ENCODE results near the gene DENND6B.
A peak's percentile ranks its signal among the peaks of the same experiment; 100 is the strongest.

Gene DENND6B

GRCh38 chr22:50269573-50269969, 57.2 kb downstream of the DENND6B start:
- DNase-seq (ENCODE audit: low read depth, low spot score): no peak
- H3K27me3 ChIP-seq (ENCODE audit: control insufficient read depth, insufficient read depth, low read length): peaks cover 21% of the 10 kb centered on the region
- peak overlapping the region; percentile 12; the same call in 1 of the 2 replicates for H3K4me3 ChIP-seq (ENCODE audit: low read length)
- no peaks in the 10 kb centered on the region for H3K36me3 ChIP-seq (ENCODE audit: control insufficient read depth, insufficient read depth, low read length)
- WGBS (ENCODE audit: insufficient coverage, insufficient read length): no CpG with 5 or more reads among the region's 18 CpGs
- H3K9me3 ChIP-seq (ENCODE audit: control insufficient read depth, insufficient read depth, low read length): no peaks in the 10 kb centered on the region
- H3K4me1 ChIP-seq (ENCODE audit: control insufficient read depth, insufficient read depth, low read length): peaks cover 5% of the 10 kb centered on the region; the same call in 1 of the 2 replicates
- no peak overlapping the region for H3K27ac ChIP-seq (ENCODE audit: low read length)

DNA sequence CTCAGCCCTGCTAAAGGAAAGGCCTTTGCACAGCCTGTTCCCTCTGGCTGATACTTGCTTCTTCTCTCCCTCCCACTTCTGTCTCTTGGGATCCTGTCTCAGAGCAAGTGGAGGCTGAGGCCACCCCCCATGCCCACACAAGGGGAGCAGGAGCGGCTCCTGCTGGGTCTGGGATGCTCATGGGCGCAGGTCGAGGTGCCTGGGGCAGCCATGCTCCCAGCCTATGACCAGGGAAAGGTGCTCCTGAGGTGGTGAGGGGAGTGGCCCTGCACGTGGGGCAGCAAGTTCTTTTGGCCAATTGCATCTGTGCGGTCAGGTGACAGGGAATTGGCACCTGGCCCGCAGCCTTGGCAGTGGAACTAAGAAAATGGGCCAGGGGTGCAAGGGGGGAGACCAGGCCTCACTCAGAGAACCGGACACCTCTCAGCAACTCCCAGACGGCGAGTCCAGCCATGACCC, 58.1 kb downstream of the DENND6B start:
- no peak overlapping the region for H3K27ac ChIP-seq (ENCODE audit: low read length)
- H3K36me3 ChIP-seq (ENCODE audit: control insufficient read depth, insufficient read depth, low read length): no peaks in the 10 kb centered on the region
- WGBS (ENCODE audit: insufficient coverage, insufficient read length): no CpG with 5 or more reads among the region's 9 CpGs
- peaks cover 5% of the 10 kb centered on the region; the same call in 1 of the 2 replicates for H3K4me1 ChIP-seq (ENCODE audit: control insufficient read depth, insufficient read depth, low read length)
- no peak overlapping the region for H3K4me3 ChIP-seq (ENCODE audit: low read length)
- peaks cover 21% of the 10 kb centered on the region for H3K27me3 ChIP-seq (ENCODE audit: control insufficient read depth, insufficient read depth, low read length)
- no peak for DNase-seq (ENCODE audit: low read depth, low spot score)
- no peaks in the 10 kb centered on the region for H3K9me3 ChIP-seq (ENCODE audit: control insufficient read depth, insufficient read depth, low read length)

DNA sequence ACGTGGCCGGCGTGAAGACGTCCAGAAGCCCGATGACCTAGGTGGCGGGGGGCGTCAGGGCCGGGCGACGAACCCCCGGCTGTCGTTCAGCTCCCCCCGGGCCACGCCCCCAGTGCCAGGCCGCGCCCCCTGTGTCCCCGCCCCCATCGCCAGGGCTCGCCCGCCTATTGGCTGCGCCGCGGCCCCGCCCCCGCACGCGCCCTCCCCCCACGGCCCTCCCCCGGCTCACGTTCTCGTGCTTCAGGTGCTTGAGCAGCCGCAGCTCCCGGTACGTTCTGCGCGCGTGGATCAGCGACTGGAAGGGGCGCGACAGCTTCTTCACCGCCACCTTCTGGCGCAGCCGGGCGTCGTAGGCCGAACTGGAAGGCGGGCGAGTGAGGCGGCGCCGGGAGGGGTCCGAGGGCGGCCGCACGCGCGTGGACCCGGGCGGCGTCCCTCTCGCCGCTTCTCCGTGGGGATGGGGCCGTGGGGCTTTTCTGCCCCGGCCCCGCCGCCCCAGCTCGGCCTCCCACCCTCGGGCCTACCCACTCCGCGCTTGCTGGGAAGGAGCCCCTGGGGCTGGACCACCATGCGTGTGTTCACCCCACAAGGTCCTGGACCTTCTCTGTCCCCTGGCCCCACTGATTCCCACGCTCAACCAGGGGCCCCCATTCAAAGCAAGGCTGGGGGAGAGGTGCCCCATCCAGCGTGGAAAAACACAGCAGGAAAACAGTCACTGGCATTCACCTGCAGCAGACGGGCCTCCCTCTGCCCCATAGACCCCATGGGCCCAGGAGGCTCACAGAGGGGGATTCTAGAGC, 59.0 kb downstream of the DENND6B start:
- Histone ChIP-seq H3K27ac (ENCODE audit: low read length) (no peak overlapping the region), H3K4me3 (ENCODE audit: low read length) (peak overlapping the region; percentile 35; the same call in 1 of the 2 replicates), H3K36me3 (ENCODE audit: control insufficient read depth, insufficient read depth, low read length) (no peaks in the 10 kb centered on the region), H3K9me3 (ENCODE audit: control insufficient read depth, insufficient read depth, low read length) (no peaks in the 10 kb centered on the region), H3K27me3 (ENCODE audit: control insufficient read depth, insufficient read depth, low read length) (peaks cover 21% of the 10 kb centered on the region), H3K4me1 (ENCODE audit: control insufficient read depth, insufficient read depth, low read length) (peaks cover 7% of the 10 kb centered on the region; the same call in 1 of the 2 replicates)
- no CpG with 5 or more reads among the region's 75 CpGs for WGBS (ENCODE audit: insufficient coverage, insufficient read length)
- no peak for DNase-seq (ENCODE audit: low read depth, low spot score)

- Histone ChIP-seq H3K4me1 (ENCODE audit: control insufficient read depth, insufficient read depth, low read length) (peaks cover 14% of the 10 kb centered on the region), H3K27me3 (ENCODE audit: control insufficient read depth, insufficient read depth, low read length) (peaks cover 21% of the 10 kb centered on the region), H3K36me3 (ENCODE audit: control insufficient read depth, insufficient read depth, low read length) (no peaks in the 10 kb centered on the region), H3K4me3 (ENCODE audit: low read length) (peak overlapping the region; percentile 35; the same call in 1 of the 2 replicates), H3K27ac (ENCODE audit: low read length) (no peak overlapping the region), H3K9me3 (ENCODE audit: control insufficient read depth, insufficient read depth, low read length) (no peaks in the 10 kb centered on the region)
- no peak for DNase-seq (ENCODE audit: low read depth, low spot score)
- no CpG with 5 or more reads among the region's 37 CpGs for WGBS (ENCODE audit: insufficient coverage, insufficient read length)
Measured at GRCh38 chr22:50266994-50267393, 59.8 kb downstream of the DENND6B start.

- Histone ChIP-seq H3K9me3 (ENCODE audit: control insufficient read depth, insufficient read depth, low read length) (no peaks in the 10 kb centered on the region), H3K27ac (ENCODE audit: low read length) (no peak overlapping the region), H3K4me1 (ENCODE audit: control insufficient read depth, insufficient read depth, low read length) (peaks cover 14% of the 10 kb centered on the region), H3K27me3 (ENCODE audit: control insufficient read depth, insufficient read depth, low read length) (peaks cover 23% of the 10 kb centered on the region), H3K4me3 (ENCODE audit: low read length) (no peak overlapping the region), H3K36me3 (ENCODE audit: control insufficient read depth, insufficient read depth, low read length) (no peaks in the 10 kb centered on the region)
- DNase-seq (ENCODE audit: low read depth, low spot score): no peak
- WGBS (ENCODE audit: insufficient coverage, insufficient read length): no CpG with 5 or more reads among the region's 15 CpGs
Measured at GRCh38 chr22:50264946-50265669, 61.7 kb downstream of the DENND6B start.

DNA sequence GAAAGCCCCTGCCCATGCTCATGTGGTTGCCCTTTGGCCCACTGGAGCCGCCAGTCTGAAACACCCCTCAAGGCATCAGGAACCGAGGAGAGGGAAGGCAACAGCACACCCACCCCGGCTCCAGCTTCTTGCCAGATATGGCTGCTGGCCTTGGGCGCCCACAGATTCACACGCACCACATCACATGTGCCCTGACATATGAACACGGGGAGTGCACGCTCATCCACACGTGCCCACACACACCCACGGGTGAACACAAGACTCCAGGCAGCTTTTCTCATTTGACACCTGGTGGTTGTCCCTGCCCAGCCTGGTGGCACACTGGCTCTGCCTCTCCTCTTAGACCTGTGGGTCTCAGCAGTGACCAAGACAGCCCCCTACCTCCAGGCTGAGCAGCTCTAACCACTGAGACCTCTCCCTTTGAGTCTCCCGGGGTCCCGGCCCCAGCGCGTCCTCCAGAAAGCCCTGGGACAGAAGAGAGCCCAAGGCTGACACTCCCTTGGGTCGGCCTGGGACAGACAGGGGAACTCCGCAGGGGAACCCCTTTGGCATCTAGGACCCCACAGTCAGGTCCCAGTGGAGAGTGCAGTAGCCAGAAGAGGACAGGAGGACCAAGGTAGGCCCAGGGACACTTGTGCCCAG, 62.6 kb downstream of the DENND6B start:
- WGBS (ENCODE audit: insufficient coverage, insufficient read length): no CpG with 5 or more reads among the region's 15 CpGs
- no peak for DNase-seq (ENCODE audit: low read depth, low spot score)
- H3K27ac ChIP-seq (ENCODE audit: low read length): no peak overlapping the region
- H3K4me1 ChIP-seq (ENCODE audit: control insufficient read depth, insufficient read depth, low read length): peaks cover 14% of the 10 kb centered on the region
- H3K27me3 ChIP-seq (ENCODE audit: control insufficient read depth, insufficient read depth, low read length): peaks cover 17% of the 10 kb centered on the region
- no peaks in the 10 kb centered on the region for H3K36me3 ChIP-seq (ENCODE audit: control insufficient read depth, insufficient read depth, low read length)
- H3K9me3 ChIP-seq (ENCODE audit: control insufficient read depth, insufficient read depth, low read length): no peaks in the 10 kb centered on the region
- H3K4me3 ChIP-seq (ENCODE audit: low read length): no peak overlapping the region

- no peak for DNase-seq (ENCODE audit: low read depth, low spot score)
- Histone ChIP-seq H3K4me1 (ENCODE audit: control insufficient read depth, insufficient read depth, low read length) (peaks cover 14% of the 10 kb centered on the region), H3K9me3 (ENCODE audit: control insufficient read depth, insufficient read depth, low read length) (no peaks in the 10 kb centered on the region), H3K27me3 (ENCODE audit: control insufficient read depth, insufficient read depth, low read length) (peaks cover 6% of the 10 kb centered on the region), H3K4me3 (ENCODE audit: low read length) (no peak overlapping the region), H3K36me3 (ENCODE audit: control insufficient read depth, insufficient read depth, low read length) (no peaks in the 10 kb centered on the region), H3K27ac (ENCODE audit: low read length) (no peak overlapping the region)
- WGBS (ENCODE audit: insufficient coverage, insufficient read length): no CpG with 5 or more reads among the region's 9 CpGs
Measured at GRCh38 chr22:50262973-50263617, 63.7 kb downstream of the DENND6B start.

GRCh38 chr22:50262460-50262911, 64.3 kb downstream of the DENND6B start:
- Histone ChIP-seq H3K4me3 (ENCODE audit: low read length) (no peak overlapping the region), H3K27ac (ENCODE audit: low read length) (no peak overlapping the region), H3K4me1 (ENCODE audit: control insufficient read depth, insufficient read depth, low read length) (peaks cover 14% of the 10 kb centered on the region), H3K27me3 (ENCODE audit: control insufficient read depth, insufficient read depth, low read length) (peaks cover 4% of the 10 kb centered on the region), H3K9me3 (ENCODE audit: control insufficient read depth, insufficient read depth, low read length) (no peaks in the 10 kb centered on the region), H3K36me3 (ENCODE audit: control insufficient read depth, insufficient read depth, low read length) (no peaks in the 10 kb centered on the region)
- no peak for DNase-seq (ENCODE audit: low read depth, low spot score)
- WGBS (ENCODE audit: insufficient coverage, insufficient read length): no CpG with 5 or more reads among the region's 7 CpGs

DNA sequence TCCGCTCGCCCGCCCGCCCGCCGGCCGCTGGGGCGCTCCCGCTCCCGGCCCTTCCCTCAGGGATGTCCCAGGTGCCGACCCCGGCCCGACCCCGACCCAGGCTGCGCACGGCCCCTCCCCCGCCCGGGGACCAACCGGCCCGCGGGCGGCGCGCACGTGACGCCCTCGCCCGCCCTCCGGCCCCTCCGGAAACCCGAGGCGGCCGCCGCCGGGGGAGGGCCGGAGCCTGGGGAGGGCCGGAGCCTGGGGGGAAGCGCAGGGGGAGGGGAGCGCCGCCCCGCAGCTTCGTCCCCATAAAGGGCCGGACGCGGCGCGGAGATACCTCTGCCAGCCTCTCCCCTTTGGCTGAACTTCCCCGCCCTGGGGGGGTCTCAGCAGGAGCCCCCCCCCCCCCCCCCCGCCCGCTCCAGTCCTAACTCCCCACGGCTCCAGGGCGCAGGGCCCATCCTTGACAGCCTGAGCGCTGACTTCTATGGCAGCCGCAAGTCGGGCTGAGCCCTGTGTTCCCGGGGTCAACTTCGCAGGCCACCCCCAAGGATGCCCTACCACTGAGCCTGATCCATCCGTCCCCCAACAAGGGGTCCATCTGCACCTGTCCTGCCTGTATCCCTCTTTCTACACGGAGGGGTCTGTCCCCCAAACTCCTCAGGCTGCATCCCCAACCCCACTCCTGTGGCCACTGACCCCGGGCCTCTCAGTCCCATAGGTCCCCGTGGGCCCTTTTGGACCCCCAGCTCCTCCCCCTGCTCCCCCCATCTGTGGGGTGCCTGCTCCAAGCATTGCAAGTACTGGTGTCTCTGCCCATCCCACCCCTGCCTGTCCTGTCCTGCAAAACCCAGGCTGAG, 65.0 kb downstream of the DENND6B start, which contains the start of gene MAPK12:
Gene MAPK12 (minus strand): TSS at position 69 of the 845 bp plus-strand sequence. CDS start 174 bp downstream, outside the sequence.
- WGBS (ENCODE audit: insufficient coverage, insufficient read length): no CpG with 5 or more reads among the region's 61 CpGs
- peak within 1 kb of the TSS; percentile 71; the same call in 1 of the 2 replicates for H3K4me3 ChIP-seq (ENCODE audit: low read length)
- peaks cover 11% of the 10 kb centered on the region for H3K4me1 ChIP-seq (ENCODE audit: control insufficient read depth, insufficient read depth, low read length)
- no peaks in the 10 kb centered on the region for H3K9me3 ChIP-seq (ENCODE audit: control insufficient read depth, insufficient read depth, low read length)
- DNase-seq (ENCODE audit: low read depth, low spot score): no peak
- H3K27ac ChIP-seq (ENCODE audit: low read length): no peak within 1 kb of the TSS
- H3K36me3 ChIP-seq (ENCODE audit: control insufficient read depth, insufficient read depth, low read length): 0 out of 2 replicates have a peak, but pooled peaks cover 4% of the 10 kb centered on the region
- H3K27me3 ChIP-seq (ENCODE audit: control insufficient read depth, insufficient read depth, low read length): peaks cover 4% of the 10 kb centered on the region

Data from iPS DF 6.9 (cell line).